HepG2 (cell line): ENCODE measurements around the gene EPHB6. TPM values are rescaled to one million over a fixed set of nuclear protein-coding genes. Genes with fewer than 3 reads are reported as not detected.

Experiments used
- ATAC-seq: fragments of 200-7000 bp; cut with Tn5 transposase; 3 replicates; pipeline ENCODE4 v1.9.1; 2020; ENCODE audit warnings: mild to moderate bottlenecking, moderate library complexity
- BruUV-seq: library from RNA; stranded (reverse); fragments of 400-500 nt; replicated peaks from 2 replicates; lab custom pipeline; 2021; lab: Mats Ljungman, UMichigan
- CTCF ChIA-PET: fragments of 300-600 bp; formaldehyde crosslinking; extraction: SDS; loops from one replicate; lab custom pipeline; 2021; ENCODE audit warnings: low total read pairs, inconsistent platforms, low intra/inter-chr PET ratio; lab: Yijun Ruan, JAX
- POLR2A ChIA-PET: fragments of 350-600 bp; sonication (Branson Sonifier 250); formaldehyde crosslinking; loops from one replicate; lab custom pipeline; 2020; ENCODE audit warnings: antibody characterized with exemption, inconsistent platforms; lab: Yijun Ruan, JAX
- DNase-seq: peaks from one replicate; pipeline ENCODE4 v3.0.0-alpha.2; 2015; ENCODE audit warnings: low spot score
- FAIRE-seq: peaks from 3 replicates; lab custom pipeline; 2011; peaks lifted over from hg19 to GRCh38; lab: Jason Lieb, UNC
- H2AFZ ChIP-seq: one replicate; pipeline ENCODE4 v1.6.1; 2011; ENCODE audit warnings: low read length, inconsistent platforms
- H3K27ac ChIP-seq: fragments of 300-600 bp; 3 replicates; pipeline ENCODE4 v1.8.0; 2011; ENCODE audit warnings: mixed run types, mild to moderate bottlenecking, mixed read lengths, low read length, inconsistent platforms; ENCODE audit not compliant: insufficient read depth; ENCODE audit errors: extremely low read length
- H3K27me3 ChIP-seq, 2 experiments: fragments of 200-600 bp in 1 of 2; 2 replicates in 1 of 2; 3 replicates in 1 of 2; pipeline versions ENCODE4 v1.6.0 to v1.8.0; 2011; ENCODE audit warnings: low read length in 2 of 2, mild to moderate bottlenecking in 2 of 2, moderate library complexity in 2 of 2, inconsistent platforms in 1 of 2; ENCODE audit not compliant: insufficient read depth in 2 of 2, control insufficient read depth in 1 of 2
- H3K36me3 ChIP-seq, 2 experiments: fragments of 200-600 bp in 1 of 2; replicated peaks in 1 of 2; 2 replicates in 1 of 2; 3 replicates in 1 of 2; pipeline versions ENCODE4 v1.5.1 to v1.8.0; 2011; ENCODE audit warnings: low read length in 2 of 2, inconsistent platforms in 1 of 2; ENCODE audit not compliant: insufficient read depth in 2 of 2, control insufficient read depth in 1 of 2
- H3K4me1 ChIP-seq: 2 replicates; pipeline ENCODE4 v1.5.1; 2012; ENCODE audit warnings: low read length, inconsistent platforms; ENCODE audit not compliant: insufficient read depth
- H3K4me2 ChIP-seq: 2 replicates; pipeline ENCODE4 v1.6.0; 2011; ENCODE audit warnings: low read depth, low read length, inconsistent platforms
- H3K4me3 ChIP-seq, 3 experiments: fragments of 200-600 bp in 1 of 3; sonication (generic), shearing (Covaris generic) in 1 of 3; replicated peaks in 1 of 3; 2 replicates each; pipeline ENCODE4 v1.5.1; 2011 to 2016; ENCODE audit warnings: low read length in 3 of 3, inconsistent platforms in 2 of 3, low read depth in 2 of 3, mild to moderate bottlenecking in 2 of 3, control low read depth in 1 of 3, mixed read lengths in 1 of 3; ENCODE audit not compliant: insufficient read depth in 1 of 3
- H3K79me2 ChIP-seq: one replicate; pipeline ENCODE4 v1.6.1; 2011; ENCODE audit warnings: low read length, inconsistent platforms; ENCODE audit not compliant: insufficient read depth
- H3K9ac ChIP-seq: 2 replicates; pipeline ENCODE4 v1.6.0; 2011; ENCODE audit warnings: mild to moderate bottlenecking, low read depth, low read length, inconsistent platforms; ENCODE audit not compliant: insufficient read depth
- H3K9me3 ChIP-seq: 2 replicates; pipeline ENCODE4 v1.5.1; 2012; ENCODE audit warnings: mild to moderate bottlenecking, low read length
- H4K20me1 ChIP-seq: 2 replicates; pipeline ENCODE4 v1.6.0; 2011; ENCODE audit warnings: inconsistent platforms, mild to moderate bottlenecking, low read length, moderate library complexity; ENCODE audit not compliant: insufficient read depth
- DMAP1 ChIP-seq: IDR thresholded peaks from 2 replicates; pipeline ENCODE4 v1.6.1; 2016
- ZNF280B ChIP-seq: sonication (generic); formaldehyde crosslinking; IDR thresholded peaks from 2 replicates; pipeline ENCODE4 v1.5.0; 2020; ENCODE audit warnings: missing genetic modification reagents, mild to moderate bottlenecking, borderline replicate concordance
- ZNF839 ChIP-seq: sonication (generic); formaldehyde crosslinking; IDR thresholded peaks from 2 replicates; pipeline ENCODE4 v1.4.0; 2020; ENCODE audit warnings: missing genetic modification reagents, mild to moderate bottlenecking, borderline replicate concordance
- WGBS: methylation state at CpG from one replicate; pipeline ENCODE4 v1.1.6; 2017; ENCODE audit warnings: low lambda C conversion rate; 5-methylcytosine and 5-hydroxymethylcytosine counted together
- in situ Hi-C: cut with HindIII; loops from 2 replicates; pipeline ENCODE4 v1.10.0; 2017; ENCODE audit warnings: low pct_unique_long_range_greater_than_20kb; ENCODE audit not compliant: extremely low pct_ligation_motif_present
- intact Hi-C: fragments of 100-400 bp; cut with micrococcal nuclease; formaldehyde crosslinking; loops from one replicate; pipeline ENCODE4 v1.10.0; 2022; ENCODE audit not compliant: unreplicated experiment
- polyA plus RNA-seq, 8 experiments: library from polyadenylated mRNA; depleted of rRNA in 3 of 8; stranded (reverse) in 7 of 8; unstranded in 1 of 8; fragments of >200 nt; fragmentation: Illumina TruSeq in 4 of 8; extraction: Trizol in 4 of 8; gene quantifications; 2 replicates each; pipeline versions ENCODE4 v1.2.1 to v1.2.3, GENCODE V29; 2011 to 2016; ENCODE audit warnings: low read depth in 4 of 8, missing spikeins in 1 of 8, mixed read lengths in 1 of 8; ENCODE audit not compliant: insufficient read depth in 1 of 8
- total RNA-seq, 5 experiments: library from RNA; depleted of rRNA; stranded (reverse); fragments of >200 nt; fragmentation: Illumina TruSeq; extraction: Trizol; gene quantifications; 2 replicates each; pipeline ENCODE4 v1.2.3, GENCODE V29; 2016; ENCODE audit warnings: low read depth in 1 of 5
- TF ChIP-seq, protein P1 (sequence below), 2 experiments: fragments of 450-650 bp in 1 of 2; sonication (generic) in 1 of 2; formaldehyde crosslinking in 1 of 2; IDR thresholded peaks; 2 replicates each; pipeline versions ENCODE4 v1.6.1 to v1.8.0; 2016 to 2022; ENCODE audit warnings: antibody characterized with exemption in 1 of 2, mild to moderate bottlenecking in 1 of 2, missing genetic modification reagents in 1 of 2
- TF ChIP-seq, protein P2 (sequence below): sonication (generic); formaldehyde crosslinking; IDR thresholded peaks from 2 replicates; pipeline ENCODE4 v1.4.0; 2020; ENCODE audit warnings: missing genetic modification reagents, borderline replicate concordance

EPHB6 gene
- total and polyA plus RNA-seq, 2 of the 13 experiments (the other 11 are each of a cell fraction or from before 2014, with no cell fraction given): not detected

DNA sequence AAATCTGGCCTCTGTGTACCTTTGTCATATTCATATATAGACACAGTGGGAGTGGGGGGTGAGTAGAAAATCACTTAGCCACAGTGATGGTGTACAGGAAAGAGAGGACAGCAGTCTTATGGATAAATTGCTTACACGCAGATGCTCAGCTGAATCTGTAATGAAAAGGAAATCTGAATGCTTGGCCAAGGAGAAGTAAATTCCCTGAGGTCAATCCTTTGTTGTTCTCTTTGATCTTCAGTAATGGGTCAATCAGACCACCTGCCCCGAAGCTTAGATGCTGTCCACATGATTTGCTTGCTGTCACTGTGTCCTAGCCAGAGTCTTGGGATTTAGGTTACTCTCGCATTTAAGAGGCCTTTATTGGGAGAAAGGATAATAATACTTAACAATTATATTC is 18.4 kb upstream of the EPHB6 start (continued):
- TF ChIP-seq, protein P1, sequence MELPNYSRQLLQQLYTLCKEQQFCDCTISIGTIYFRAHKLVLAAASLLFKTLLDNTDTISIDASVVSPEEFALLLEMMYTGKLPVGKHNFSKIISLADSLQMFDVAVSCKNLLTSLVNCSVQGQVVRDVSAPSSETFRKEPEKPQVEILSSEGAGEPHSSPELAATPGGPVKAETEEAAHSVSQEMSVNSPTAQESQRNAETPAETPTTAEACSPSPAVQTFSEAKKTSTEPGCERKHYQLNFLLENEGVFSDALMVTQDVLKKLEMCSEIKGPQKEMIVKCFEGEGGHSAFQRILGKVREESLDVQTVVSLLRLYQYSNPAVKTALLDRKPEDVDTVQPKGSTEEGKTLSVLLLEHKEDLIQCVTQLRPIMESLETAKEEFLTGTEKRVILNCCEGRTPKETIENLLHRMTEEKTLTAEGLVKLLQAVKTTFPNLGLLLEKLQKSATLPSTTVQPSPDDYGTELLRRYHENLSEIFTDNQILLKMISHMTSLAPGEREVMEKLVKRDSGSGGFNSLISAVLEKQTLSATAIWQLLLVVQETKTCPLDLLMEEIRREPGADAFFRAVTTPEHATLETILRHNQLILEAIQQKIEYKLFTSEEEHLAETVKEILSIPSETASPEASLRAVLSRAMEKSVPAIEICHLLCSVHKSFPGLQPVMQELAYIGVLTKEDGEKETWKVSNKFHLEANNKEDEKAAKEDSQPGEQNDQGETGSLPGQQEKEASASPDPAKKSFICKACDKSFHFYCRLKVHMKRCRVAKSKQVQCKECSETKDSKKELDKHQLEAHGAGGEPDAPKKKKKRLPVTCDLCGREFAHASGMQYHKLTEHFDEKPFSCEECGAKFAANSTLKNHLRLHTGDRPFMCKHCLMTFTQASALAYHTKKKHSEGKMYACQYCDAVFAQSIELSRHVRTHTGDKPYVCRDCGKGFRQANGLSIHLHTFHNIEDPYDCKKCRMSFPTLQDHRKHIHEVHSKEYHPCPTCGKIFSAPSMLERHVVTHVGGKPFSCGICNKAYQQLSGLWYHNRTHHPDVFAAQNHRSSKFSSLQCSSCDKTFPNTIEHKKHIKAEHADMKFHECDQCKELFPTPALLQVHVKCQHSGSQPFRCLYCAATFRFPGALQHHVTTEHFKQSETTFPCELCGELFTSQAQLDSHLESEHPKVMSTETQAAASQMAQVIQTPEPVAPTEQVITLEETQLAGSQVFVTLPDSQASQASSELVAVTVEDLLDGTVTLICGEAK (IDR thresholded peaks at IDR 0.05): no peak
- TF ChIP-seq, protein P1 (CRISPR knock-in tag; IDR thresholded peaks at IDR 0.05): no peak
- TF ChIP-seq DMAP1: no peak

- WGBS: 65% methylated on average over 4 of the region's 4 CpGs
- no peak for TF ChIP-seq ZNF280B
- no peak for TF ChIP-seq ZNF839 (CRISPR knock-in tag)
- TF ChIP-seq, protein P2, sequence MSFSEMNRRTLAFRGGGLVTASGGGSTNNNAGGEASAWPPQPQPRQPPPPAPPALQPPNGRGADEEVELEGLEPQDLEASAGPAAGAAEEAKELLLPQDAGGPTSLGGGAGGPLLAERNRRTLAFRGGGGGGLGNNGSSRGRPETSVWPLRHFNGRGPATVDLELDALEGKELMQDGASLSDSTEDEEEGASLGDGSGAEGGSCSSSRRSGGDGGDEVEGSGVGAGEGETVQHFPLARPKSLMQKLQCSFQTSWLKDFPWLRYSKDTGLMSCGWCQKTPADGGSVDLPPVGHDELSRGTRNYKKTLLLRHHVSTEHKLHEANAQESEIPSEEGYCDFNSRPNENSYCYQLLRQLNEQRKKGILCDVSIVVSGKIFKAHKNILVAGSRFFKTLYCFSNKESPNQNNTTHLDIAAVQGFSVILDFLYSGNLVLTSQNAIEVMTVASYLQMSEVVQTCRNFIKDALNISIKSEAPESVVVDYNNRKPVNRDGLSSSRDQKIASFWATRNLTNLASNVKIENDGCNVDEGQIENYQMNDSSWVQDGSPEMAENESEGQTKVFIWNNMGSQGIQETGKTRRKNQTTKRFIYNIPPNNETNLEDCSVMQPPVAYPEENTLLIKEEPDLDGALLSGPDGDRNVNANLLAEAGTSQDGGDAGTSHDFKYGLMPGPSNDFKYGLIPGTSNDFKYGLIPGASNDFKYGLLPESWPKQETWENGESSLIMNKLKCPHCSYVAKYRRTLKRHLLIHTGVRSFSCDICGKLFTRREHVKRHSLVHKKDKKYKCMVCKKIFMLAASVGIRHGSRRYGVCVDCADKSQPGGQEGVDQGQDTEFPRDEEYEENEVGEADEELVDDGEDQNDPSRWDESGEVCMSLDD (CRISPR knock-in tag): no peak
Measured at GRCh38 chr7:142838461-142839213, 16.2 kb upstream of the EPHB6 start.

More at GRCh38 chr7:142838461-142839213, 16.2 kb upstream of the EPHB6 start:
- ATAC-seq (no peak), DNase-seq (no peak), FAIRE-seq (no peak)
- H3K4me3 ChIP-seq: no peak overlapping the region
- no peaks in the 10 kb centered on the region for H3K79me2 ChIP-seq
- intact Hi-C loops (no loop called here), in situ Hi-C loops (no loop called here)
- H3K4me2 ChIP-seq: no peak overlapping the region
- BruUV-seq: no TSS peak
- H2AFZ ChIP-seq: no peak overlapping the region
- no peaks in the 10 kb centered on the region for H3K9me3 ChIP-seq
- no peak overlapping the region for H3K27ac ChIP-seq
- H3K4me1 ChIP-seq: no peaks in the 10 kb centered on the region
- H4K20me1 ChIP-seq: no peaks in the 10 kb centered on the region
- no peaks in the 10 kb centered on the region for H3K36me3 ChIP-seq
- POLR2A ChIA-PET: no interaction called here
- H3K9ac ChIP-seq: no peak overlapping the region
- no peaks in the 10 kb centered on the region for H3K27me3 ChIP-seq
- CTCF ChIA-PET: no interaction called here
